A673 (cell line): ENCODE measurements around the gene NOS3. TPM values are rescaled to one million over a fixed set of nuclear protein-coding genes. Genes with fewer than 3 reads are reported as not detected.

ENCODE experiments used
- BruUV-seq: library from RNA; stranded (reverse); fragments of 400-500 nt; replicated peaks from 2 replicates; lab custom pipeline; 2021; lab: Mats Ljungman, UMichigan
- CTCF ChIA-PET: fragments of 300-600 bp; sonication (Branson Sonifier 250); formaldehyde crosslinking; loops from one replicate; lab custom pipeline; 2022; ENCODE audit warnings: antibody characterized with exemption; lab: Charles Lee
- POLR2A ChIA-PET: fragments of 300-600 bp; sonication (Branson Sonifier 250); formaldehyde crosslinking; loops from one replicate; lab custom pipeline; 2022; ENCODE audit warnings: antibody characterized with exemption; ENCODE audit not compliant: low non-redundant PET; lab: Charles Lee
- DNase-seq: peaks from one replicate; pipeline ENCODE4 v3.0.0-alpha.2; 2015; ENCODE audit warnings: low spot score
- H3K27ac ChIP-seq: fragments of 200-600 bp; sonication (generic); 2 replicates; pipeline ENCODE4 v1.5.1; 2016; ENCODE audit warnings: mixed run types, low read depth, mild to moderate bottlenecking, mixed read lengths, antibody characterized with exemption, low read length; ENCODE audit not compliant: poor library complexity, severe bottlenecking
- H3K27me3 ChIP-seq: fragments of 200-600 bp; sonication (generic); replicated peaks from 2 replicates; pipeline ENCODE4 v1.6.1; 2017; ENCODE audit warnings: mixed run types, low read depth, mild to moderate bottlenecking, mixed read lengths, antibody characterized with exemption, low read length; ENCODE audit not compliant: insufficient read depth, poor library complexity
- H3K36me3 ChIP-seq: fragments of 200-600 bp; sonication (generic); 2 replicates; pipeline ENCODE4 v1.6.1; 2016; ENCODE audit warnings: mixed run types, mild to moderate bottlenecking, mixed read lengths, antibody characterized with exemption, low read length; ENCODE audit not compliant: insufficient read depth, poor library complexity, severe bottlenecking
- H3K4me1 ChIP-seq: fragments of 200-600 bp; sonication (generic); 2 replicates; pipeline ENCODE4 v1.6.1; 2017; ENCODE audit warnings: mixed run types, mild to moderate bottlenecking, mixed read lengths, antibody characterized with exemption, low read length; ENCODE audit not compliant: insufficient read depth, poor library complexity, severe bottlenecking
- H3K4me3 ChIP-seq: fragments of 200-600 bp; sonication (generic); 2 replicates; pipeline ENCODE4 v1.5.1; 2016; ENCODE audit warnings: low read depth, mixed run types, mild to moderate bottlenecking, mixed read lengths, low read length; ENCODE audit not compliant: poor library complexity, severe bottlenecking
- H3K9me3 ChIP-seq: fragments of 200-600 bp; sonication (generic); 2 replicates; pipeline ENCODE4 v1.6.1; 2016; ENCODE audit warnings: mixed run types, low read depth, mild to moderate bottlenecking, mixed read lengths, antibody characterized with exemption, low read length; ENCODE audit not compliant: poor library complexity, severe bottlenecking
- EZH2 ChIP-seq: fragments of 200-600 bp; sonication (generic); IDR thresholded peaks from 2 replicates; pipeline ENCODE4 v1.6.1; 2017; ENCODE audit warnings: borderline replicate concordance, low read depth, mild to moderate bottlenecking, mixed read lengths, antibody characterized with exemption, low read length; ENCODE audit not compliant: poor library complexity, severe bottlenecking
- intact Hi-C: fragments of 100-400 bp; cut with micrococcal nuclease; formaldehyde crosslinking; loops from one replicate; pipeline ENCODE4 v1.10.0; 2022; ENCODE audit not compliant: unreplicated experiment
- total RNA-seq: library from RNA; stranded (reverse); gene quantifications from 2 replicates; pipeline ENCODE4 v1.2.3, GENCODE V29; 2021
- TF ChIP-seq, protein P1 (sequence below): fragments of 300-800, 200-600 bp; sonication (generic); conservative IDR thresholded peaks from 2 replicates; pipeline ENCODE4 v1.5.1; 2017; ENCODE audit warnings: low read depth, mild to moderate bottlenecking, antibody characterized with exemption, low read length, moderate library complexity, mixed read lengths

NOS3 gene
- total RNA-seq, 1 experiment from 2014 or later = 0.75 TPM

DNA sequence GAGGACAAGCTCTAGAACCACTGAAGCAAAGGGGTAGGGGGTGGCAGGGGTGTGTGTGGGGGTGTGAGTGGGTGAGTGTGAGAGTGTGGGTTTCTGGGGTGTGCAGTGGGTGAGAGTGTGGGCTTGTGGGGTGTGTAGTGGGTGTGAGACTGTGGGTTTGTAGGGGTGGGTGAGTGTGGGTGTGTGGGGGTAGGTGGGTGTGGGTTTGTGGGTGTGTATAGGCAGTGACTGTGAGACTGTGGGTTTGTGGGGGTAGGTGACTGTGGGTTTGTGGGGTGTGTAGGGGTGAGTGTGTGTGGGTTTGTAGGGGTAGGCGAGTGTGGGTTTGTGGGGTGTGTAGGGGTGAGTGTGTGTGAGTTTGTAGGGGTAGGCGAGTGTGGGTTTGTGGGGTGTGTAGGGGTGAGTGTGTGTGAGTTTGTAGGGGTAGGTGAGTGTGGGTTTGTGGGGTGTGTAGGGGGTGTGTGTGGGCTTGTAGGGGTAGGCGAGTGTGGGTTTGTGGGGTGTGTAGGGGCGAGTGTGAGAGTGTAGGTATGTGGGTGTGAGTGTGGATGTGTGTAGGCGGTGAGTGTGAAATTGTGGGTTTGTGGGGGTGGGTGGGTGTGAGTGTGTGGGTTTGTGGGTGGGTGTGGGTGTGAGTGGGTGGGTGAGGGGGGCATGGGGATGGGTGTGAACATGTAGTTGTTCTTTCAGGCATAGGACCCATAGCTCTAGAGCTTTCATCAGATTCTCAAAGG is 8.8 kb downstream of the NOS3 start:
- Histone ChIP-seq H3K4me1 (peaks cover 4% of the 10 kb centered on the region), H3K27ac (no peak overlapping the region), H3K4me3 (no peak overlapping the region), H3K27me3 (no peaks in the 10 kb centered on the region), H3K9me3 (no peaks in the 10 kb centered on the region), H3K36me3 (no peaks in the 10 kb centered on the region)
- POLR2A ChIA-PET = no interaction called here
- no peak for DNase-seq
- BruUV-seq = no TSS peak
- CTCF ChIA-PET = no interaction called here
- intact Hi-C loops = no loop called here
- no peak for TF ChIP-seq EZH2
- TF ChIP-seq, protein P1, sequence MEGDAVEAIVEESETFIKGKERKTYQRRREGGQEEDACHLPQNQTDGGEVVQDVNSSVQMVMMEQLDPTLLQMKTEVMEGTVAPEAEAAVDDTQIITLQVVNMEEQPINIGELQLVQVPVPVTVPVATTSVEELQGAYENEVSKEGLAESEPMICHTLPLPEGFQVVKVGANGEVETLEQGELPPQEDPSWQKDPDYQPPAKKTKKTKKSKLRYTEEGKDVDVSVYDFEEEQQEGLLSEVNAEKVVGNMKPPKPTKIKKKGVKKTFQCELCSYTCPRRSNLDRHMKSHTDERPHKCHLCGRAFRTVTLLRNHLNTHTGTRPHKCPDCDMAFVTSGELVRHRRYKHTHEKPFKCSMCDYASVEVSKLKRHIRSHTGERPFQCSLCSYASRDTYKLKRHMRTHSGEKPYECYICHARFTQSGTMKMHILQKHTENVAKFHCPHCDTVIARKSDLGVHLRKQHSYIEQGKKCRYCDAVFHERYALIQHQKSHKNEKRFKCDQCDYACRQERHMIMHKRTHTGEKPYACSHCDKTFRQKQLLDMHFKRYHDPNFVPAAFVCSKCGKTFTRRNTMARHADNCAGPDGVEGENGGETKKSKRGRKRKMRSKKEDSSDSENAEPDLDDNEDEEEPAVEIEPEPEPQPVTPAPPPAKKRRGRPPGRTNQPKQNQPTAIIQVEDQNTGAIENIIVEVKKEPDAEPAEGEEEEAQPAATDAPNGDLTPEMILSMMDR = no peak

DNA sequence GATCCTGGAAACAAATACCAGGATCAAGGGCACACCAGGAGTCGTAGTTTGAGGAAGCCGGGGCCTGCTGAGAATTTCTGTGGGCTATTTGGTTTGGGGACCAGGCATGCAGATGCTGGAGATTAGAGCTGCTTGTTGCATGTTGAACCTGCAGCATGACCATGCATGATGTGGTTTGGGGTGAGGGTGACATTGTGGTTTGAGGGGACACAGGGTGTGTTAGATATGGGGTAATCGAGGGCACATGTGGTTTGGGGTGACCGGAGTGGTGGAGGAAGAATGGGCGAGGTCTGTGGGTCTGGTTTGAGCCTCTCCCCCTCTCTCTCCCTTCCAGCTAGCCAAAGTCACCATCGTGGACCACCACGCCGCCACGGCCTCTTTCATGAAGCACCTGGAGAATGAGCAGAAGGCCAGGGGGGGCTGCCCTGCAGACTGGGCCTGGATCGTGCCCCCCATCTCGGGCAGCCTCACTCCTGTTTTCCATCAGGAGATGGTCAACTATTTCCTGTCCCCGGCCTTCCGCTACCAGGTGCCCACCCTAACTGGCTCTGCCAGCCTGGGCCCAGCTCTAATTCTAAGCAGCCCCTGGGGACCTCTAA is 10.2 kb downstream of the NOS3 start:
- CTCF ChIA-PET = no interaction called here
- no peak for TF ChIP-seq EZH2
- TF ChIP-seq, protein P1 = no peak
- no peak for DNase-seq
- Histone ChIP-seq H3K4me3 (no peak overlapping the region), H3K36me3 (no peaks in the 10 kb centered on the region), H3K27ac (no peak overlapping the region), H3K27me3 (no peaks in the 10 kb centered on the region), H3K4me1 (peaks cover 4% of the 10 kb centered on the region), H3K9me3 (no peaks in the 10 kb centered on the region)
- intact Hi-C loops = no loop called here
- POLR2A ChIA-PET = no interaction called here
- BruUV-seq = no TSS peak

DNA sequence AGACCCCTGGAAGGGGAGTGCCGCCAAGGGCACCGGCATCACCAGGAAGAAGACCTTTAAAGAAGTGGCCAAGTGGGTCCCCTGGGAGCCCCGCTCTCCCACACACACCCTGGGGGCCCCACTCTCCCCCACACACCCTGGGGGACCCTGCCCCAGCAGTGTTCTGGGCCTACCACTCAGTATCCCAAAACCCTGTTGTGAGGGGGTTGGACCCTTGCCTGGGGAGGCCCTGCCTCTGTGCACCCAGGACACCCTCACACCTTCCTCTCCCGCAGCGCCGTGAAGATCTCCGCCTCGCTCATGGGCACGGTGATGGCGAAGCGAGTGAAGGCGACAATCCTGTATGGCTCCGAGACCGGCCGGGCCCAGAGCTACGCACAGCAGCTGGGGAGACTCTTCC is 10.7 kb downstream of the NOS3 start:
- H3K36me3 ChIP-seq = no peaks in the 10 kb centered on the region
- TF ChIP-seq, protein P1 = no peak
- TF ChIP-seq EZH2 = no peak
- H3K4me1 ChIP-seq = peaks cover 3% of the 10 kb centered on the region
- no peak for DNase-seq
- H3K27me3 ChIP-seq = no peaks in the 10 kb centered on the region
- intact Hi-C loops = no loop called here
- H3K4me3 ChIP-seq = no peak overlapping the region
- POLR2A ChIA-PET = no interaction called here
- CTCF ChIA-PET = no interaction called here
- no TSS peak for BruUV-seq
- no peak overlapping the region for H3K27ac ChIP-seq
- no peaks in the 10 kb centered on the region for H3K9me3 ChIP-seq
